Smooth muscle cell of the brain vasculature (primary cell): Measurements from ENCODE around the gene RHOU.
"Not testable (repeated sequence)": the region's sequence is repeated elsewhere in the genome, so short reads cannot be mapped to it uniquely, and the experiment has no call there.

ENCODE experiments used
- DNase-seq: peaks from one replicate; pipeline ENCODE4 v3.0.0-alpha.2; 2012; ENCODE audit warnings: low read depth, low spot score

The RHOU gene

GRCh38 chr1:228734881-228735801 is at the start of gene RHOU:
Gene RHOU, plus strand, starts transcription at chr1:228735479. Its CDS starts 264 bp downstream, at chr1:228735743.
- no peak for DNase-seq

GRCh38 chr1:228687587-228687986 is 47.7 kb upstream of the RHOU start:
- DNase-seq: no peak

DNA sequence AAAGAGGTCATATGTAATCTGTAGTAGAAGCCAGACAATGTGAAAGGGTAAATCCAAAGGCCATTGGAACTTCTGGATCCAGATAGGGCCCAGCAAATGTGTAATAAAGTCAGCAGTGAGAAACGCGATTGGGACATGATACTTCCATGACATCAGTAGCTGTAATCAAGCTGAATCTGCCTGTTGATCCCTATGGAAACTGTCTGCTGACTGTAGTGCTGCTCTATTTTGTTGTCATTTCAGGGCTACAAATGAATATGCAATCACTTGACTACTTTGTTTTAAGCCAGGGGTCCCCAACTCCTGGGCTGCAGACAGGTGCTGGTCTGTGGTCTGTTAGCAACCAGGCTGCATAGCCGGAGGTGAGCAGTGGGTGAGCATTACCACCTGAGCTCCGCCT is 46.0 kb upstream of the RHOU start:
- no peak for DNase-seq

- DNase-seq: no peak
Measured at GRCh38 chr1:228691211-228691610, 44.1 kb upstream of the RHOU start.

DNA sequence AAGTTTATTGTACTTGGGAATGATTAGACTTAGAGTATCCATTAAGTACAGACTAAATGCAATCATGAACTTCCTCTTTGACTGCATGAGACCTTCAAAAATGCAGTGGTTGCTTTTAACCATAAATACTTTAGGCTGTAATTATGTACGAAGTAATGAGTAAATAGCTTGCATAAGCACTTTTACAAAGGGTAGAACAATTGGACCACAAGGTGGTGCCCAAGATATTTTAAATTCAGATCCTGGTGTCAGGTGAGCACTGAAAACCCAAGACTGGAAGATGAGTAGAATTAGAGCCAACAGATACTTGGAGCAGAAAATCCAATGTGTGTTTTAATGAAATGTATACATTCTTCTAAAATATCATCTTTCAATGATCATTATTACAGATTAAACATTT is 43.4 kb upstream of the RHOU start:
- peak; percentile 17 for DNase-seq

DNA sequence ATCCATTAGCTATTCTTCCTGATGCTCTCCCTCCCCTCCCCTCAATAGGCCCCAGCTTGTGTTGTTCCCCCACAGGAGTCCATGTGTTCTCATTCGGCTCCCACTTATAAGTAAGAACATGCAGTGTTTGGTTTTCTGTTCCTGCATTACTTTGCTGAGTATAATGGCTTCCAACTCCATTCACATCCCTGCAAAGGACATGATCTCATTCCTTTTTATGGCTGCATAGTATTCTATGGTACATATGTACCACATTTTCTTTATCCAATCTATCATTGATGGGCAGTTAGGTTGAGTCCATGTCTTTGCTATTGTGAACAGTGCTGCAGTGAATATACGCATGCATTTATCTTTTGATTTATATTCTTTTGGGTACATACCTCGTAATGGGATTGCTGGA is 40.8 kb upstream of the RHOU start:
- not testable (repeated sequence) for DNase-seq

DNA sequence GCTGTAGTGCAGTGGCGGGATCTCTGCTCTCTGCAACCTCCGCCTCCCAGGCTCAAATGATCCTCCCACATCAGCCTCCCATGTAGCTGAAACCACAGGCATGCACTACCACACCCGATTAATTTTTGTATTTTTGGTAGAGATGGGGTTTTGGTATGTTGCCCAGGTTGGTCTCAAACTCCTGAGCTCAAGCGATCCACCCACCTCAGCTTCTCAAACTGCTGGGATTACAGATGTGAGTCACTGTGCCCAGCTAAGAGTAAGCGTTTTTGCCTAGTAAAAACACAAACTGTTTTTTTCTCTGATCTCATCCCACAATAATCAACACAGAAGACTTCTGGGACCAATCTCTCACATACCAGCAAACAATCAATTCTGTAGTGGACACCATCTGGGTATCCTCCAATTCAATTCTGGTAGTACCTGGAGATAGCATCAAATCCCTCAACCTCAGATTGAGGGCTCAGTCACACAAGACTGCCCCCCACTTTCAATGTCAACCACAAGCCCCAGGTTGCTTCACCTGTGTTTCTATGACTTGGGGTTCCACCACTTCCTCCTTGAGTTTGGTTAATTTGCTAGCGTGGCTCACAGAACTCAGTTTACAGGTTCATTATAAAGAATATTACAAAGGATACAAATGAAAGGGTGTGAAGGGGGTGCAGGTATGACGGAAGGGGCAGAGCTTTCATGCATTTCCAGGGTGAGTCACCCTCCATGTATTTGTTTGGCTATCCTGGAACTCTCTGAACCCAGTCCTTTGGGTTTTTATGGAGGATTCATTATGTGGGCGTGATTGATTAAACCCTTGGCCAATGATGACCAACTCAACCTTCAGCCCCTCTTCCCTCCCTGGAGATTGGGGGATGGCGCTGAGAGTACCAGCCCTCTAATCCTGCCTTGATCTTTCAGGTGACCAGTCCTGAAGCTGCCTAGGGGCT is 40.0 kb upstream of the RHOU start:
- no peak for DNase-seq

GRCh38 chr1:228697207-228698016 is 37.9 kb upstream of the RHOU start:
- DNase-seq: no peak

DNA sequence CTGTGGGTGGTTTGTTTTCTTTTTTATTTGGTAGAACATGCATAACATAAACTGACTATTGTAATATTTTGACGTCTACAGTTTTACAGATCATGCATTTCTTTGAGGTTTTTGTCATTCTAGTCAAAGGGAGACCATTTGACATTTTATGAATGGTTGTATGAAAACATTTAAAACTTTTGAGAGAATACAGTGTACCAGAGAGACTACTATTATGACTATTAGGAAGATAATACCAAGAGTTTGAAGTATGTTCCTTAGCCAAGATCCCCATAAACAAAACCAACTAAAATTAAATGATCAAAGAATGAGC is 37.3 kb upstream of the RHOU start:
- DNase-seq: no peak

GRCh38 chr1:228702433-228702832 is 32.8 kb upstream of the RHOU start:
- no peak for DNase-seq

DNA sequence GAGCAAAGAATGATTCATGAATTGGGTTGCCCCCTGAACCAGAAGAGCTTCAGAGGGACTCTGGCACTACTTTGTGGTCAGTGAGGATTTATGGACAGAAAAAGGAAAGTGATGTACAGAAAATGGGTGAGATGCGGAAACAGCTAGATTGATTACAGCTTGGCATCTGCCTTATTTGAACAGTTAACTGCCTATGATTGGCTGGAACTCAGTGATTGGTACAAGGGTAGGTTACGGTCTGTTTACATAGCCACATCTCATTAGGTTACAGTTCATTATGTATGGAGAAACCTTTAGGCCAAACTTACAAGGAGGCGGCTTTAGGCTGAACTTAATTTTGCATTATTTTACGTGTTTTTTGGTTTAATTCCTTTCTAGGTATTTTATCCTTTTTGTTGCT is 29.0 kb upstream of the RHOU start:
- DNase-seq: no peak

- no peak for DNase-seq
Measured at GRCh38 chr1:228717081-228717480, 18.2 kb upstream of the RHOU start.

- DNase-seq: no peak
Measured at GRCh38 chr1:228721407-228721806, 13.9 kb upstream of the RHOU start.

DNA sequence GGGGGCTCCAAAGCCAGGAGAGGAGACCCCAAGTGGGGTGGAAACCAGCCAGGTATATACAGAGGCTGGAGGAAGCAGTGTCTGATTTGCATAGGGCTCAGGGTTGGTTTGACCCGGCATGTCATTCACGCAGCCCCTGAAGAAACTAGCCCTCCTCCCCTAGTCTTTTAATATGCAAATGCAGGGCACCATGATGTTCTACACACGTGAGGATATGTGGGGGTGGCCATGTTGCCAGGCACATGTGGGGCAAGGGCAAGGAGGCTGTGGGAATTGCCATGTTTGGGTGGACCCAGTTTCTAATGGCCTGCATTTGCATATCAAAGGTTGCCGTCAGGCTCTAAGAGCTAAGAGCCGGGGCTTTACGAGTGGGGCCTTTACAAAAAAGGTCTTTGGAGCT is 12.0 kb upstream of the RHOU start:
- no peak for DNase-seq

DNA sequence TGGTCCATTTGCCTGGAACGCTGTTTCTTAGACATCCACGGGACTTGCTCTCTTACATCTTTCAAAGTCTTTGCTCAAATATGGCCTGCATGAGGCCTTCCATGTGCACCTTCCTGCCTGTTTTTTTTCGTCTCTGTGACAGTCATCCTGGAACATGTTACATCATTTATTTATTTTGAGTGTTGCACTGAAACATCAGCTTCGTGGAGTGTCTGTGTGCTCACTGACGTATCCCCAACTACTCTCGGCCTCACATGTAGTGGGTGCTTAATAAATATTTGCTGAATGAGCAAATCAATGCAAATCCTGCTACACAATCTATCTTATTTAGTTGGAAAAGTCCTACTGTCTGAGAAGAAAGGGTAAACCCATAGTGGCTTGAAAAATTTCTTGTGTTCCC is 11.4 kb upstream of the RHOU start:
- no peak for DNase-seq

DNA sequence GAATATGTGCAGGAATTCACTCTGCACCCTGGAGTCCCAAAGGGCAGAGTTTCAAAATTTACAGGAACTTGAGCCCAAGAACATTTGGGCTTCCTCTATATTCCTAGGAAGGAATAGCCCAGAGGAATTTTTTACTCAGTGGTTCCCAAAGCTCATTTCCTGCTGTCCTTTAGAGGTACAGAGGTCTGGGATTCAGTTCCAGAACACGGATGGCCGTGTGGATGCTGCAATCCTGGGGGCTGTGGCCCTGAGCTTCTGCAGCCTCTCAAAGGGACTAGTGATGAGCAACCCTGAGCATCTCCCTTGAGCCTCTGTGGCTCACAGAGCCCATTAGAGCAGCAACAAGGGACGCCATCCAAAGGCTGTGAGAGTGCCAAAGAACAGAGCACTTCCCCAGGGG is 10.1 kb upstream of the RHOU start:
- DNase-seq: no peak

- no peak for DNase-seq
Measured at GRCh38 chr1:228727681-228728171, 7.6 kb upstream of the RHOU start.

- no peak for DNase-seq
Measured at GRCh38 chr1:228732426-228732825, 2.9 kb upstream of the RHOU start.

DNA sequence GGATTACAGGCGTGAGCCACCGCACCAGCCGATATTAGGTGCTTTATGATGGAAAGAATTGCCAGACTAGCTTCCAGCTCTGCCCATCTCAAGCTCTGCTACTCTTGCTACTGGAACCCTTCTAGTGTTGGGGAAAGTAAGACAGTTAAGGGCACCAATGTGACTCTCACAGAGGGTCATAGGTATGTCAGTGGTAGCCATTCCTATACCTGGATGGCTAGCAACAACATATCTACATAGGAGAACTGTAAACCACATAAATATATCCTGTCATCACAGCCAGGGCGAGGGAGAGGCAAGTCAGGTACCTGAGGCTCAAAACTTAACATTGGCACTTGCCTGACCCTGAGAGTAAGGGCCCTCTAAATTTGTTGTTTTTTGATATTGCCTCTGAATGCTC is 1.7 kb upstream of the RHOU start:
- no peak for DNase-seq

- no peak for DNase-seq
Measured at GRCh38 chr1:228735871-228736586, 750 bp downstream of the RHOU start.

- DNase-seq: no peak
Measured at GRCh38 chr1:228736844-228737445, 1.7 kb downstream of the RHOU start.
